ENCODE results near the gene AP5Z1.

- TF ChIP-seq, protein P1, sequence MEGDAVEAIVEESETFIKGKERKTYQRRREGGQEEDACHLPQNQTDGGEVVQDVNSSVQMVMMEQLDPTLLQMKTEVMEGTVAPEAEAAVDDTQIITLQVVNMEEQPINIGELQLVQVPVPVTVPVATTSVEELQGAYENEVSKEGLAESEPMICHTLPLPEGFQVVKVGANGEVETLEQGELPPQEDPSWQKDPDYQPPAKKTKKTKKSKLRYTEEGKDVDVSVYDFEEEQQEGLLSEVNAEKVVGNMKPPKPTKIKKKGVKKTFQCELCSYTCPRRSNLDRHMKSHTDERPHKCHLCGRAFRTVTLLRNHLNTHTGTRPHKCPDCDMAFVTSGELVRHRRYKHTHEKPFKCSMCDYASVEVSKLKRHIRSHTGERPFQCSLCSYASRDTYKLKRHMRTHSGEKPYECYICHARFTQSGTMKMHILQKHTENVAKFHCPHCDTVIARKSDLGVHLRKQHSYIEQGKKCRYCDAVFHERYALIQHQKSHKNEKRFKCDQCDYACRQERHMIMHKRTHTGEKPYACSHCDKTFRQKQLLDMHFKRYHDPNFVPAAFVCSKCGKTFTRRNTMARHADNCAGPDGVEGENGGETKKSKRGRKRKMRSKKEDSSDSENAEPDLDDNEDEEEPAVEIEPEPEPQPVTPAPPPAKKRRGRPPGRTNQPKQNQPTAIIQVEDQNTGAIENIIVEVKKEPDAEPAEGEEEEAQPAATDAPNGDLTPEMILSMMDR (IDR thresholded peaks at IDR 0.05) = no peak
- no peak for TF ChIP-seq GABPA (IDR thresholded peaks at IDR 0.05; ENCODE audit: low read depth)
- no peak for TF ChIP-seq USF1 (IDR thresholded peaks at IDR 0.05; ENCODE audit: borderline replicate concordance, low read depth)
- no peak for TF ChIP-seq MAX (IDR thresholded peaks at IDR 0.05; ENCODE audit: low read depth)
- TF ChIP-seq EZH2phosphoT487 (IDR thresholded peaks at IDR 0.05; ENCODE audit: borderline replicate concordance, low read depth) = no peak
- TF ChIP-seq RXRA (IDR thresholded peaks at IDR 0.05; ENCODE audit: borderline replicate concordance, low read depth) = no peak
Observed at GRCh38 chr7:4747013-4747412, 28.4 kb upstream of the AP5Z1 start.

All from SK-N-SH (cell line).